Stimulated activated CD8-positive, alpha-beta memory T cell treated with anti-CD3 and anti-CD28 coated beads, Interleukin-2, amount 100 ng/mL, for 1 hour (primary cell): ENCODE measurements around the gene HMMR.
"Not testable (repeated sequence)": the region's sequence is repeated elsewhere in the genome, so short reads cannot be mapped to it uniquely, and the experiment has no call there.

ENCODE experiments used
- DNase-seq, 2 donors: peaks; one replicate each; pipeline ENCODE4 v3.0.0-alpha.2; 2020; ENCODE audit warnings: low read depth in 2 of 2

HMMR gene

GRCh38 chr5:163506095-163506457 is 45.6 kb downstream of the HMMR start:
- DNase-seq, result no peak

- no peak for DNase-seq
These were observed 46.3 kb downstream of the HMMR start for GRCh38 chr5:163506726-163507125.

- no peak for DNase-seq
These were observed 48.3 kb downstream of the HMMR start for GRCh38 chr5:163508753-163509152.

DNA sequence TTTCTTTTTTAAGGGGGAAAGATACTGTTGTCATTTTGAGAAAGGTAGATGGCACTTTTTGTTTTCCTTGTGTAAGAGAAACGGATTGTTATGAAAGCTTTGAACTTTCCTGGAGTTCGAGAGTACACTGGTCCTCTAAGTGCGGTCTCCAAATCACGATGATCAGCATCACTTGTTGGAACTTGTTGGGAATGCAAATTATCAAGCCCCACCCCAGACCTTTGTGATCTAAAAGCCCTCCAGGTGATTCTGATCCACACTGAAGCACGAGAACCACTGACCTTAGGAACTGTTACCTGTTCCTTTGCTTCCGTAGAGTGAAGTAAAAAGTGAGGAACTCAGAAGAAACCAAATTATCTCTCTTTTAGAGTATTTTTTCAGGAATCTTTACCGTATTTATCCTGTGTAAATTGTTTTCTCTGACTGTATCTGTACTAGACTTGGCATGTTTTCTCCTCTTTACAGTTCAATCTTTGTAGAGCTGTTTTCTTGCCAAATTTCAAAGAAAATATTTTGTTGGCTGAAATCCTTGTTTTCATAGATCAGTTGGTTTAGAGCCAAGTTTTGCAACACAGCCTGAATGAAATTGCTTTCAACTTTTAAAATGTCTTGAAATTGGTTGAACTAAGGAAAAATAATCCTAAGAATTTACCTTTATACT is 49.0 kb downstream of the HMMR start:
- DNase-seq, result no peak

DNA sequence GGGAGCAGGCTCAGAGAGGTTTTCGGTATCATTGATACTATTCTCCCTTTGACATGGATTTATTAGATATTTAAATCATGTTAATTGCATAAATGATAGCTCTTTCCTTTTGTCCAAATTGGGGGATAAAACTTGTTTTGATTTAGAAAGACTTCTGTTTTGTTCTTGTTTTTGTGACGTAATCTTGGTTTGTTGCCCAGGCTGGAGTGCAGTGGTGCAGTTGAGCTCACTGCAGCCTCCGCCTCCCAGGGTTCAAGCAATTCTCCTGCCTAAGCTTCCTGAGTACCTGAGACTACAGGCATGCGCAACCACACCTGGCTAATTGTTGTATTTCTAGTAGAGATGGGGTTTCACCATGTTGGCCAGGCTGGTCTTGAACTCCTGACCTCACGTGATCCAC is 52.1 kb downstream of the HMMR start:
- DNase-seq, result no peak

- DNase-seq, result no peak
These were observed 64.7 kb downstream of the HMMR start for GRCh38 chr5:163525096-163525495.

DNA sequence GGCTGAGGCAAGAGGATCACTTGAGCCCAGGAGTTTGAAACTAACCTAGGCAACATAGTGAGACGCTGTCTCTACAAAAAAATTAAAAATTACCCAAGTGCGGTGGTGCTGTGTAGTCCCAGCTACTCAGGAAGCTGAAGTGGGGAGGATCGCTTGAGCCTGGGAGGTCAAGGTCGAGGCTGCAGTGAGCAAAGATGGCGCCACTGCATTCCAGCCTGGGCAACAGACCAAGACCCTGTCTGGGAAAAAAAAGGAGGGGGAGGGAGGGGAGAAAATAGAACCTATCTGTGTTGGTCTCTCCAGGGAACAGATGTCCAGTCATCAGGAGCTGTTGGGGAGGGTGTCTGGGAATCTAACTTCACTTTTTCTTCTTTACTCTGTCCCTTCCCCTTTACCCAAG is 69.3 kb downstream of the HMMR start:
- no peak for DNase-seq

DNA sequence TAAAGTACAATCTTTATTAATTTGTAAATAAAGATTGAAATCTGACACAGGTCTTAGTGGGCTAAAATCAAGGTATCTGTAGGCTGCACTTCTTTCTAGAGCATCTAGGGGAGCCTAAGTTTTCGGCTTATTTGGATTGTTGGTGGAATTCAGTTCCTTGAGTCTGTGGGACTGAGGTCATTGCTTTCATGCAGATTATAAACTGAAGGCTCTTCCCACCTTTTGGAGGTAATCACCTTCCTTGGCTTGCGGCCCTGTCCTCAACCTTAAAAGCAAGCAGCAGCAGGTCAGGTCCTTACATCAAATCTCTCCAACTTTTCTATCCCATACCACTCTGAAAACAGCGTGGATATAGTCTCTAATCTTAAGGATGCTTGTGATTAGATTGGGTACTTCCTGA is 70.8 kb downstream of the HMMR start:
- DNase-seq, result no peak

DNA sequence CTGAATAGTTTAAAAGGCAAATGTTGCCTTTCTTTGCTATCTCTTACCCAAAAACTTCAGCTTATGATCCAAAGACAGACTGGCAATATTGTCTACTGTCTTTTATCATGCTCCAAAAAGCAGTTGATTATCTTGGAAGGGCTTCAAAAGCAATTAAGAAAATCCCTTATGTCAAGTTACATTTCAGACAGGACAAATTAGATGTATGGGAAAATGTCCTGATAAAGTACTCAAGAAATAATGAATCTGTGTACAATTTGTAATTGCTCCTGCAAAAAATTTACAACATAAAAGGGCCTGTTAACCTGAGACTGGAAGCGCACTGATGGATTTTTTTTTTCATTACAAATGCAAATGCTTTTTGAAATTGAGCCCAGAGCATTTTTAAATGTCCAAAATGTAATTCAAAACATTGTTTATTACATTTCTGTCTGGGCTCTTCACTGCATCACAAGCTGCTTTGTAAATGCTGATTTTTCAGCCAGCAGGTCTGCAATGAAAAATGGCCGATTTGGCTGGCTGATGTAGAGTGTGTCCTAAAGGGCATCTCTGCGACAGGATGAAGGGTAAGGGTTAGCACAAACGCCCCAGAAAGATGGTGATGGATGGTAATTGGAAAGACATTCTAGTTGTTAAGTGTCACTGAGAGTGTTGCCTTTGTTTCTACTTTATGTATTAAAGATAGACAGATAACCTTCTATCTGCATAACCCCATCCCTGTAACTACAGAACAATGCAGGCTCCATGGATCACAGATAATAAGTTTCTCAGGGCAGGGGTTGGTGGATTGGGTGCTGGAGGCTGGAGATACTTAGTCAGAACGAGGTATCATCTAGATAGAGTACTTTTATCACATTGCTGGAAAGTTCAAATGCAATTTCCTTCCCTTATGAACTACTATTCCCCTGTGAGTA is 72.0 kb downstream of the HMMR start:
- no peak for DNase-seq

GRCh38 chr5:163533223-163533622 is 72.8 kb downstream of the HMMR start:
- DNase-seq, result no peak

DNA sequence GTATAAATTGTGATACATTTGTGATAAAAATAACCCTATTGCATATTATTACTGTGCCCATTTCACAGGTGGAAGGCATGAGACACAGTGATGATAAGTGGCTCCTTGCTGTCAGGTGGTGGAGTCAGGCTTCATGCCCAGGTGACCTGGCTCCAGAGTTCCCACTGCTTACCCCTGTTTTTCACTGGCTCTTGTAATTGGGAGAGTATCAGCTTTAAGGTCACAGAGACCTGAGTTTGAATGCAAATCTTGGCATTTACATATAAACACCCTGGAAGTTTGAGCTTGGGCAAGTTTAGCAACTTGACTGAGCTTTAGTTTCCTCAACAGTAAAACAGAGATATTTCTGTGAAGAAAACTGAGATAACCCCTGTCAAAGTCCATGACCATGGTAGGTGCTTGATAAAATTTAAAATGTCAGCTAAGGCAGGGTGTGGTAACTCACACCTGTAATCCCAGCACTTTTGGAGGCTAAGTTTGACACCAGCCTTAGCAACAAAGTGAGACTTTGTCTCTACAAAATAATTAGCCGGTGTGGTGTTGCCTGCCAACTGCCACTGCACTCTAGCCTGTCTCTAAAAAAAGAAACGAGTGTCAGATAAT is 74.2 kb downstream of the HMMR start:
- DNase-seq, result no peak

GRCh38 chr5:163535290-163535689 is 74.9 kb downstream of the HMMR start:
- no peak for DNase-seq

DNA sequence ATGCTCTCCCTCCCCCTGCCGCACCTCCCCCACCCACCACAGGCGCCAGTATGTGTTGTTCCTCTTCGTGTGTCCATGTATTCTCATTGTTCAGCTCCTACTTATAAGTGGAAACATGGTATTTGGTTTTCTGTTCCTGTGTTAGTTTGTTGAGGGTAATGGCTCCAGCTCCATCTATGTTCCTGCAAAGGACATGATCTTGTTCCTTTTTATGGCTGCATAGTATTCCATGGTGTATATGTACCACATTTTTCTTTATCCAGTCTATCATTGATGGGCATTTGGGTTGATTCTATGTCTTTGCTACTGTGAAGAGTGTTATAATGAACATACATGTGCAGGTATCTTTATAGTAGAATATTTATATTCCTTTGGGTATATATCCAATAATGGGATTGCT is 76.0 kb downstream of the HMMR start:
- DNase-seq, result not testable (repeated sequence)

DNA sequence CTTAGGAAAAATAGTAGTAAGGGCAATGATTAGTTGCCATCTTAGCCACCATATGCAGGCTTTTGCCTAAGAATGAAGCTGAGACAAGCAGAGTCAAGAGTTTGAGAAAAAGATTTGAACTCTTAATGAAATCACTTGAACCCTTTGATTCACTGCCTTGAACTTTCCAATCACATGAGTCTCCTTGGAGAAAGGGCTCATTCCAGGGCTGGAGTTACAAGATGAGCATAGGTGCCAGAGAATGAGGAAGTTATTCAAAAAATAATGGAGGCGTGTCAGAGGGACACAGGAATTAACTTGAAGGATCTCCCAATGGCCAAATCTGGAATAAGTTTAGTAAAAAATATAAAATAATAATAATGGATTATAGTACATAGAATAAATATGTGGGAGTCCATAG is 80.3 kb downstream of the HMMR start:
- DNase-seq, result no peak
